H1 (cell line): ENCODE results near the gene UTRN. TPM values are rescaled to one million over a fixed set of nuclear protein-coding genes. Genes with fewer than 3 reads are reported as not detected.

Experiments used
- CTCF ChIA-PET: fragments of 300-600 bp; sonication (Branson Sonifier 250); formaldehyde crosslinking; loops from one replicate; lab custom pipeline; 2021; ENCODE audit not compliant: partially characterized antibody; lab: Charles Lee
- POLR2A ChIA-PET: fragments of 300-600 bp; sonication (Branson Sonifier 250); formaldehyde crosslinking; loops from one replicate; lab custom pipeline; 2021; ENCODE audit warnings: inconsistent platforms; ENCODE audit not compliant: partially characterized antibody; lab: Charles Lee
- DNase-seq, 2 experiments: peaks; one replicate each; pipeline versions ENCODE4 v3.0.0 to v3.0.0-alpha.2; 2010 to 2022; ENCODE audit warnings: low spot score in 2 of 2, low read depth in 1 of 2, mixed read lengths in 1 of 2
- FAIRE-seq: peaks from 2 replicates; lab custom pipeline; 2011; peaks lifted over from hg19 to GRCh38; lab: Jason Lieb, UNC
- H2AFZ ChIP-seq: 2 replicates; pipeline ENCODE4 v1.8.1; 2012; ENCODE audit warnings: low read length, inconsistent platforms
- H2AK5ac ChIP-seq: 2 replicates; pipeline ENCODE4 v1.6.1; 2013; ENCODE audit warnings: low read depth, low read length
- H2BK120ac ChIP-seq: replicated peaks from 2 replicates; pipeline ENCODE3; 2013; ENCODE audit warnings: low read depth, low read length, inconsistent platforms
- H2BK12ac ChIP-seq: 2 replicates; pipeline ENCODE4 v1.6.1; 2013; ENCODE audit warnings: low read depth, low read length
- H2BK15ac ChIP-seq: 2 replicates; pipeline ENCODE4 v1.6.1; 2013; ENCODE audit warnings: low read length
- H2BK20ac ChIP-seq: 2 replicates; pipeline ENCODE4 v1.6.1; 2013; ENCODE audit warnings: low read length
- H2BK5ac ChIP-seq: 2 replicates; pipeline ENCODE4 v1.6.1; 2013; ENCODE audit warnings: low read depth, low read length
- H3K14ac ChIP-seq: 2 replicates; pipeline ENCODE4 v1.6.1; 2013; ENCODE audit warnings: inconsistent platforms; ENCODE audit not compliant: insufficient read length
- H3K18ac ChIP-seq: 2 replicates; pipeline ENCODE4 v1.6.1; 2013; ENCODE audit warnings: low read length; ENCODE audit errors: extremely low read depth
- H3K23ac ChIP-seq: 2 replicates; pipeline ENCODE4 v1.6.1; 2013; ENCODE audit warnings: inconsistent platforms; ENCODE audit not compliant: insufficient read length
- H3K23me2 ChIP-seq: 2 replicates; pipeline ENCODE4 v1.6.1; 2013; ENCODE audit warnings: low read depth, low read length
- H3K27ac ChIP-seq: 2 replicates; pipeline ENCODE4 v1.6.1; 2011; ENCODE audit warnings: low read depth, low read length, inconsistent platforms
- H3K27me3 ChIP-seq, 4 experiments: replicated peaks in 1 of 4; 1 replicate in 1 of 4; 2 replicates in 3 of 4; pipeline versions ENCODE4 v1.6.1 to v1.8.1; 2011 to 2013; ENCODE audit warnings: low read length in 3 of 4, mild to moderate bottlenecking in 3 of 4, inconsistent platforms in 2 of 4, mixed read lengths in 2 of 4, moderate library complexity in 1 of 4; ENCODE audit not compliant: control insufficient read depth in 3 of 4, insufficient read depth in 3 of 4; ENCODE audit errors: extremely low read depth in 1 of 4
- H3K36me3 ChIP-seq, 4 experiments: 2 replicates each; pipeline versions ENCODE4 v1.6.1 to v1.8.1; 2011 to 2013; ENCODE audit warnings: mild to moderate bottlenecking in 4 of 4, low read length in 3 of 4, moderate library complexity in 2 of 4, control low read depth in 1 of 4, inconsistent platforms in 1 of 4; ENCODE audit not compliant: insufficient read depth in 4 of 4, control insufficient read depth in 2 of 4
- H3K4ac ChIP-seq: replicated peaks from 2 replicates; pipeline ENCODE3; 2013; ENCODE audit warnings: low read length, low read depth, mixed read lengths, inconsistent platforms; ENCODE audit not compliant: insufficient read length
- H3K4me1 ChIP-seq, 4 experiments: replicated peaks in 1 of 4; 1 replicate in 1 of 4; 2 replicates in 3 of 4; pipeline versions ENCODE4 v1.6.1 to v1.8.1; 2011 to 2013; ENCODE audit warnings: low read length in 3 of 4, inconsistent platforms in 2 of 4, mixed read lengths in 1 of 4; ENCODE audit not compliant: insufficient read depth in 4 of 4, control insufficient read depth in 3 of 4
- H3K4me2 ChIP-seq, 2 experiments: 2 replicates each; pipeline versions ENCODE4 v1.6.1 to v1.8.1; 2011 to 2013; ENCODE audit warnings: low read depth in 2 of 2, low read length in 2 of 2, control low read depth in 1 of 2, inconsistent platforms in 1 of 2, mild to moderate bottlenecking in 1 of 2; ENCODE audit not compliant: insufficient read depth in 1 of 2
- H3K4me3 ChIP-seq, 4 experiments: fragments of 200-600, 300-600 bp in 1 of 4; sonication (generic), shearing (Covaris generic), sonication (Bioruptor Twin) in 1 of 4; 2 replicates each; pipeline versions ENCODE4 v1.5.1 to v1.8.1; 2011 to 2016; ENCODE audit warnings: low read length in 4 of 4, low read depth in 3 of 4, control low read depth in 2 of 4, inconsistent platforms in 2 of 4, mild to moderate bottlenecking in 2 of 4, mixed read lengths in 1 of 4, moderate library complexity in 1 of 4; ENCODE audit not compliant: insufficient read depth in 2 of 4; ENCODE audit errors: extremely low read depth in 1 of 4
- H3K56ac ChIP-seq: replicated peaks from 2 replicates; pipeline ENCODE3; 2013; ENCODE audit warnings: low read depth, mild to moderate bottlenecking, mixed read lengths, low read length, inconsistent platforms; ENCODE audit not compliant: insufficient read length
- H3K79me1 ChIP-seq: 2 replicates; pipeline ENCODE4 v1.6.1; 2013; ENCODE audit warnings: low read depth, low read length, control low read depth
- H3K79me2 ChIP-seq, 2 experiments: 2 replicates each; pipeline versions ENCODE4 v1.6.1 to v1.8.1; 2012 to 2013; ENCODE audit warnings: low read length in 2 of 2, mild to moderate bottlenecking in 2 of 2, inconsistent platforms in 1 of 2; ENCODE audit not compliant: insufficient read depth in 2 of 2, control insufficient read depth in 1 of 2
- H3K9ac ChIP-seq, 4 experiments: replicated peaks in 1 of 4; 1 replicate in 1 of 4; 2 replicates in 3 of 4; pipeline versions ENCODE4 v1.6.1 to v1.8.1; 2011 to 2013; ENCODE audit warnings: low read depth in 3 of 4, low read length in 3 of 4, control low read depth in 2 of 4, mild to moderate bottlenecking in 2 of 4, moderate library complexity in 2 of 4, inconsistent platforms in 1 of 4; ENCODE audit errors: extremely low read depth in 1 of 4
- H3K9me3 ChIP-seq, 2 experiments: 2 replicates each; pipeline versions ENCODE4 v1.6.1 to v1.8.1; 2012 to 2013; ENCODE audit warnings: mild to moderate bottlenecking in 2 of 2, moderate library complexity in 2 of 2, control low read depth in 1 of 2, inconsistent platforms in 1 of 2, low read depth in 1 of 2, low read length in 1 of 2, mixed read lengths in 1 of 2; ENCODE audit not compliant: insufficient read depth in 2 of 2
- H4K20me1 ChIP-seq, 2 experiments: replicated peaks in 1 of 2; 2 replicates each; pipeline versions ENCODE3 to v1.8.1; 2011 to 2013; ENCODE audit warnings: inconsistent platforms in 2 of 2, low read length in 2 of 2, mild to moderate bottlenecking in 1 of 2; ENCODE audit not compliant: insufficient read depth in 2 of 2, control insufficient read depth in 1 of 2
- H4K5ac ChIP-seq: 2 replicates; pipeline ENCODE4 v1.6.1; 2013; ENCODE audit warnings: low read length, low read depth, mixed read lengths, inconsistent platforms; ENCODE audit not compliant: insufficient read length
- H4K8ac ChIP-seq: 2 replicates; pipeline ENCODE4 v1.8.0; 2013; ENCODE audit warnings: mild to moderate bottlenecking, moderate library complexity, low read length, inconsistent platforms; ENCODE audit not compliant: insufficient read depth; ENCODE audit errors: extremely low read depth
- H4K91ac ChIP-seq: replicated peaks from 2 replicates; pipeline ENCODE3; 2013; ENCODE audit warnings: low read length, mixed read lengths, inconsistent platforms; ENCODE audit not compliant: insufficient read length
- RAD21 ChIP-seq, 2 experiments: IDR thresholded peaks in 1 of 2; conservative IDR thresholded peaks in 1 of 2; 2 replicates each; pipeline ENCODE4 v1.6.1; 2011; ENCODE audit warnings: low read depth in 2 of 2, low read length in 2 of 2, improper control_type of control experiment in 1 of 2, inconsistent platforms in 1 of 2, mild to moderate bottlenecking in 1 of 2, moderate library complexity in 1 of 2
- SIX5 ChIP-seq: IDR thresholded peaks from 2 replicates; pipeline ENCODE4 v1.6.1; 2011; ENCODE audit warnings: mild to moderate bottlenecking, low read depth, low read length
- TAF1 ChIP-seq: IDR thresholded peaks from 2 replicates; pipeline ENCODE4 v1.6.1; 2011; ENCODE audit warnings: mild to moderate bottlenecking, low read depth, low read length
- WGBS, 2 experiments: shearing (Covaris generic) in 1 of 2; methylation state at CpG; one replicate each; pipeline versions ENCODE4 v1.1.6 to v1.1.7; 2013 to 2015; ENCODE audit warnings: low lambda C conversion rate in 2 of 2, mixed read lengths in 2 of 2, inconsistent platforms in 1 of 2, low coverage in 1 of 2, missing lambda C conversion rate in 1 of 2; ENCODE audit not compliant: insufficient replicate concordance in 2 of 2, insufficient coverage in 1 of 2, insufficient read length in 1 of 2; ENCODE audit errors: extremely low coverage in 1 of 2, missing lambda C conversion rate in 1 of 2; 5-methylcytosine and 5-hydroxymethylcytosine counted together
- polyA plus RNA-seq, 7 experiments: library from polyadenylated mRNA; depleted of rRNA in 3 of 7; stranded (reverse) in 5 of 7; unstranded in 2 of 7; fragments of >200 nt in 5 of 7; fragments of 200-250 nt in 2 of 7; gene quantifications; 1 replicate in 5 of 7; 2 replicates in 1 of 7; 4 replicates in 1 of 7; pipeline versions ENCODE4 v1.2.1 to v1.2.3, GENCODE V29; 2011 to 2013; ENCODE audit warnings: missing spikeins in 2 of 7, mixed read lengths in 2 of 7
- total RNA-seq: library from RNA; stranded (reverse); fragmentation: NEBNext Ultra II Directional; extraction: Animal tissue kit (Norgen Biotek cat#: 25700); gene quantifications from 2 replicates; pipeline ENCODE4 v1.2.1, GENCODE V29; 2021
- TF ChIP-seq, protein P1 (sequence below), 3 experiments: IDR thresholded peaks; 1 replicate in 2 of 3; 2 replicates in 1 of 3; pipeline versions ENCODE4 v1.5.1 to v1.6.1; 2011; ENCODE audit warnings: low read length in 3 of 3, mild to moderate bottlenecking in 3 of 3, inconsistent platforms in 2 of 3, low read depth in 1 of 3, moderate library complexity in 1 of 3; ENCODE audit not compliant: insufficient read depth in 1 of 3; ENCODE audit errors: control extremely low read depth in 1 of 3

The UTRN gene
- total and polyA plus RNA-seq, 2 of the 8 experiments (the other 6 are each of a cell fraction or from before 2014, with no cell fraction given) = 25.0 to 112 TPM

DNA sequence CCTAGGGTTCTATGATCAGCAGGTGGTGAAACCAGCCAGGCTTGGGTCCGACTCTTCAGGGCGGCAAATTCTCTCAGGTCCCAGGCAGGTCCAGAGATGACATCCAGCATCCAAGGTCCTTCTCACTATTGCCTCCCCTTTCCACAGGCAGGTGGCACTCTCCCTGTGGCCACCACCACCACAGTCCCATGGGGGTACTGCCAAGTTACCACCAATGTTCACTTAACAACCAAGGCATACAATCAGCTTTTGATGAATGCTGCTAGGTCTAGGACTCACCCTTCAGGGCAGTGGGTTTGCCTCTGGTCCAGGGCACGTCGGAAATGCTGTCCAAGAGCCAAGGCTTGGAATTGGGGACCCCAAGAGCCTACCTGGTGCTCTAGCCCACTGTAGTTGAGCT lies 40.4 kb upstream of the UTRN start:
- H3K9me3 ChIP-seq = no peaks in the 10 kb centered on the region
- H3K14ac ChIP-seq = no peak overlapping the region
- no peak overlapping the region for H4K5ac ChIP-seq
- no peak overlapping the region for H3K4me3 ChIP-seq
- TF ChIP-seq RAD21 (IDR thresholded peaks at IDR 0.05 in 1 of 2, conservative IDR thresholded peaks at IDR 0.05 in 1 of 2; ENCODE audit: low read depth in 2 of 2, low read length in 2 of 2) (peak; percentile 29 to 48; a peak in 3 of 4 replicates), TAF1 (no peak), SIX5 (no peak)
- TF ChIP-seq, protein P1, sequence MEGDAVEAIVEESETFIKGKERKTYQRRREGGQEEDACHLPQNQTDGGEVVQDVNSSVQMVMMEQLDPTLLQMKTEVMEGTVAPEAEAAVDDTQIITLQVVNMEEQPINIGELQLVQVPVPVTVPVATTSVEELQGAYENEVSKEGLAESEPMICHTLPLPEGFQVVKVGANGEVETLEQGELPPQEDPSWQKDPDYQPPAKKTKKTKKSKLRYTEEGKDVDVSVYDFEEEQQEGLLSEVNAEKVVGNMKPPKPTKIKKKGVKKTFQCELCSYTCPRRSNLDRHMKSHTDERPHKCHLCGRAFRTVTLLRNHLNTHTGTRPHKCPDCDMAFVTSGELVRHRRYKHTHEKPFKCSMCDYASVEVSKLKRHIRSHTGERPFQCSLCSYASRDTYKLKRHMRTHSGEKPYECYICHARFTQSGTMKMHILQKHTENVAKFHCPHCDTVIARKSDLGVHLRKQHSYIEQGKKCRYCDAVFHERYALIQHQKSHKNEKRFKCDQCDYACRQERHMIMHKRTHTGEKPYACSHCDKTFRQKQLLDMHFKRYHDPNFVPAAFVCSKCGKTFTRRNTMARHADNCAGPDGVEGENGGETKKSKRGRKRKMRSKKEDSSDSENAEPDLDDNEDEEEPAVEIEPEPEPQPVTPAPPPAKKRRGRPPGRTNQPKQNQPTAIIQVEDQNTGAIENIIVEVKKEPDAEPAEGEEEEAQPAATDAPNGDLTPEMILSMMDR (IDR thresholded peaks at IDR 0.05; ENCODE audit: control extremely low read depth in 1 of 3, insufficient read depth in 1 of 3, low read depth in 1 of 3, low read length in 3 of 3) = peak; percentile 13 to 31 (median 20); a peak in 2 of 4 replicates
- H2BK15ac ChIP-seq = no peak overlapping the region
- no peak overlapping the region for H4K8ac ChIP-seq
- no peak overlapping the region for H2BK120ac ChIP-seq
- no peak overlapping the region for H3K9ac ChIP-seq
- H3K18ac ChIP-seq = no peak overlapping the region
- no peak overlapping the region for H3K4ac ChIP-seq
- WGBS, 2 experiments = 93% methylated on average over 4 of the region's 4 CpGs; no CpG with 5 or more reads in 1 of the 2 experiments
- H3K36me3 ChIP-seq = no peaks in the 10 kb centered on the region
- H2AK5ac ChIP-seq = no peak overlapping the region
- H3K27ac ChIP-seq = no peak overlapping the region
- no peak overlapping the region for H2BK12ac ChIP-seq
- H3K4me1 ChIP-seq = peaks cover 0 to 3% (median 0%) of the 10 kb centered on the region in 4 experiments; a peak in 3 of 7 replicates
- no peaks in the 10 kb centered on the region for H3K79me1 ChIP-seq
- no peak overlapping the region for H3K4me2 ChIP-seq
- H2BK20ac ChIP-seq = no peak overlapping the region
- H3K23ac ChIP-seq = no peak overlapping the region
- FAIRE-seq (no peak), DNase-seq (no peak)
- no peaks in the 10 kb centered on the region for H3K23me2 ChIP-seq
- POLR2A ChIA-PET = interaction anchor here (0.7 to 0.9 kb wide), 2 partner anchors 42 to 132 kb away, joined by 3 to 4 read pairs; no protein-coding TSS in a partner anchor
- CTCF ChIA-PET = interaction anchor here (0.6 to 1.7 kb wide), 6 partner anchors 10 to 354 kb away, joined by 3 to 7 read pairs (median 3); no protein-coding TSS in a partner anchor
- no peaks in the 10 kb centered on the region for H4K20me1 ChIP-seq
- H3K27me3 ChIP-seq = no peaks in the 10 kb centered on the region
- H2BK5ac ChIP-seq = no peak overlapping the region
- H4K91ac ChIP-seq = no peak overlapping the region
- no peak overlapping the region for H2AFZ ChIP-seq
- no peaks in the 10 kb centered on the region for H3K79me2 ChIP-seq
- no peak overlapping the region for H3K56ac ChIP-seq
